Fibroblast of the conjunctiva (primary cell): ENCODE data around the gene SORL1.

Experiments
- DNase-seq: peaks from one replicate; pipeline ENCODE4 v3.0.0-alpha.2; 2010; ENCODE audit warnings: low read depth

SORL1 gene

DNA sequence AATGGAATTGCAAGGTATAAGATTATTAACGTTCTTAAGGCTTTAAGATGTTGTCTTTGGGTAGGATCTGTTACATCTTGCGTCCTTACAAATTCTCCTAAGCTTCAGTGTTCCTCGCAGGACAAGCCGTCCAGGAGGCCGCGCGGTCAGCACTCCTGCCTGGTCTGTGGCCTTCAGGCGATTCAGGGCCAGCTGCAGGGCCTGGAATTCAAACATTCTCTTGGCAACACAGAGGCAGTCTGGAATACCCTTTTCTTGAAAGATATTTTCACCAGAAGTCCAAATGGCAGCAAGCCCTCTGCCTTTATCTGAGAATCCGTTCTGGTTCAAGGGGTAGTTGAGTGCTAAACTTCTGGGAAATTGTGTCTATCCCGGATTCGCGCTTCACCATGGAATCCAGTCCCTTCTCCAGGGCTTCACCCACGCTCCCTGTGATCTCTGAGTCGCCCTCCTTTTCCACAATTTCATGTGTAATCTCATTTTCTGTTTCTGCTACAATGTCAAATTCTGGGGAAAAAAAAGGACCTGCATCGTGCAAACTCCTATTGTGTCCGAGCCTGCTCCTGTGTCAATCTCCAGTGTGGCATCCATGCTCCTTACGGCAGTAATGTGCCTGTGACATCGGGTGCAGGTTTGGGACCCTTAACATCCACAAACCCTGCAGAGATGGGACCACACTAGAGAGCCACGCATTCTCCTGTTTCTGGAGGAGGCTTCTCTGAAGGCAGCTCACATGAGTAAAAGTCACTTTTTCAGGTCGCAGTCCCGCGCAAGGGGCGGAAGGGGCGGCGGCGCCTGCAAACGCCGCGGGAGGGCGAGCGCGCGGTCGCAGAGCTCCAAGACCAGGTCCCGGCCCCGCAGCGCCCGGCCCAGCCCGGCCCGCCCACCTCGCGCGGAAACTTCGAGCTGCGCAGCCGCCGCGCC is 25.4 kb upstream of the SORL1 start:
- no peak for DNase-seq

DNA sequence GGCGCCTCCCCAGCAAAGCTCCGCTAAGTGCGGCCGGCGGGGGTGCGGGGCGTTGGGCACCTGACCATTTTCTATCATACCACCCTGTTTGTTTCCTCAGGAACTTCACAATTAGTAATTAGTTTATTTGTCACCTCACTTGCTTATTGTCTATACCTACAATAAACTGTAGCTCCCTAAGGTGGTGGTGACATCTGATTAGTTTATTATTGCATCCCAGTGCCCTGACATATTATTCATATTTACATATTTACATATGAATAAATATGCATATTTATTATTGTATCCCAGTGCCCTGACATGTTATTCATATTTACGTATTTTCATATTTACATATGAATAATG is 24.7 kb upstream of the SORL1 start:
- no peak for DNase-seq

DNA sequence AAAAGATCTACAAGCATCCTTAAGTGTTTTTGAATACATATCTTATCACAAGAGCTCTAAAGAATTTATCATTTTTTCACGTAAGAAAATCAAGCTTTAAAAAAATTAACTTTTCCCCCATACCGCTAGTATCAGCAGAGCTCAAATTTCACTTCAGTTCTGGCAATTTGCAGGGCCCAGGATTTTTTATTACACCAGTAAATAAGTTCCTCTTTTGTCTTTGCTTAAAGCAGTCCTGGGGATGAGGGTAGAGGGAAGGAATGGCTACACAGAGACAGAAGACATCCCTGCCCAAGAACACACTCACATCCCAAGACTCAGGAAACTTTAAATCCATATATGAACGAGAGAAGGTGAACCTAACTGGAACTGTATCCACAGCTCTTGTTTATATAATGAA is 22.6 kb upstream of the SORL1 start:
- no peak for DNase-seq

DNA sequence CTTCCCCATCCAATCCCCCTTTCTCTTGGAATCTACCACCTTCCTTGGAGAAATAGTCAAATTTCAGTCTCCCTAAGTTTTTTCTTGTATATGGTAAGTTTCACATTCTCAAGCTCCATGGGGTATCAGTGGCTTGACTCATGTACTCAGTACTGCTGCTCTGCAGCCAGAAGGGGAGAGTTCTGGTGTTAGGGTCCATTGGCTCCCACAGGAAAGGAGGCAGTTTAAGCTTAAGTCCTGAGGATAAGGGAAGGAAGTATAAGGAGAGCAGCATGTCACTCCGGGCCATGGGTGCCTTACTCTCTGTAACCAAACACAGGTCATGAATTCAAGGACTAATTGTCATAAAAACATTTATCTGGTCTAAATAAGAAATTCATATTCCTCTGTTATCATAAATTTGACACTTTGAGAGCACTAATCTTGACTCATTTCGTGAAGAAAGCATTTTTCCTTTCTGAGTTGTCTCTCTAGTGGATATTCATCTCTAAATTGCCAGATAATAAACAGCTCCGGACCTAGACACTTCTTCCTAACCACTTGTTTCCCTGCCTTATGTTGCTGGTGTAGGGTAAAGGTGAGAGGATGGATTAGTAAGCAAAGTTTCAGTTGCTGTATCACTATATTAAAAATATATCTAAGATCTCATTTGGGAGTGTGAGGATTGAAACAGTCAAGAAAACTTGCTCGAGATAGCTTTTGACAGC is 20.1 kb upstream of the SORL1 start:
- DNase-seq: no peak

DNA sequence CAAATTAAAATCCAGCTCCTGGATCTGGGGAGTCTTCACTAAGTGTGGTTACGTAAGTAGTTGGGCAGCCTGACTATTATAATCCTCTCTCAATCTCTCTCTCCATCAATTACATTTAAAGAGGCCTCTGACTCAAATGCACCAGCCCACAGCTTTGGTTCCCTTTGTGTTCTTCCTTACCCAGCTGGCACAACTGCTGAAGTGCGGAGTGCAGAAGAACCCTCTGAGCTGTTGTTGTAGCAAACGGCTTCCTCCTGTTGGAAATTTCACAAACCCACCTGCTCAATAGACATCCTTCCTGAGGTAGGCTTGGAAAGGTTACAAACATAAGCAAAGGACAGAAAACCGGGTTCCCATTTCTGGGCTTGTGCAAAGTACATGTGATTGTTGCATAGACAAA is 17.0 kb upstream of the SORL1 start:
- DNase-seq: no peak

DNA sequence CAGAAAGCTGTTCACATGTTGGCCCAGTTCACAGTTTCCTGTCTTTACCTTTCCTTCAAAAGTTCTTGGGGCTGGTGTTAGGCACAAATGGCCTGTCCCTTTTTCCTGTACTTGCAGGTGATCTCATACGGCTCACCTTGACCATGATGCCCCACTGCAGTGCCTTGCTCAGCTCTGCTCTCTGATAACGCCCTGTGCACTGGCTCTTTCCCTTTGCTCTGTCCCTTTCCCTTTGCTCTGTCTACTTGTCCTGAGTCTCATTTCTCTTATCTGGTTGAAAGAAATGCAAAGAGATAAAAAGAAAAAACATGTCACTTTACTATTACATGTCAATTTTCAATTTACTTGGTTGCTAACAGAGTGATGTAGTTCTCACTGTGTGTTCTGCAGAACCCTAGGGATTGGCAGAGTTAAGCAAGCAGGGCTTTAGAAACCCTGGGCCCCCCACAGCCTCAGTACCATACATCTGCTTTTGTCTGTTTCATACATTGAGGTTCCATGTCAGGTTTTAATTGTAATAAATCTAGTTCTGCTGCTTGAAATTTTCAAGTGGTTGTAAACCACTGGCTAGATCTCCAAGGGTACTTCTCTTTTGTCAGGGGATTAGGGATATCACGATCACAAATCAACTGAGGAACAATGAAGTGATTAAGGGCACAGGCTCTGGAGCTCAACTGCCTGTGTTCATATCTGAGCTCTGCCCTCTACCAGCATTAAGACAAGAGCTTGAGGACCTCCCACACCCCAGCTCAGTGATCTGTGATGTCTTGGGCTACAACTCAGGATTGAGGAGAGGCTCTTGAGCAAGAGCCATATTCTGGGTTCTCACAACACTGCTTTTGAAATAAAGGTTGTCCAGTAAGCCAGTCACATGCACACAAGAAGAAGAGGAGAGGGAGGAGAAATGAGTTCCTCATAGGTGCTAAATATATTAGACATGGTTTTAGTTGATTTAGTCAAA is 16.3 kb upstream of the SORL1 start:
- no peak for DNase-seq

DNA sequence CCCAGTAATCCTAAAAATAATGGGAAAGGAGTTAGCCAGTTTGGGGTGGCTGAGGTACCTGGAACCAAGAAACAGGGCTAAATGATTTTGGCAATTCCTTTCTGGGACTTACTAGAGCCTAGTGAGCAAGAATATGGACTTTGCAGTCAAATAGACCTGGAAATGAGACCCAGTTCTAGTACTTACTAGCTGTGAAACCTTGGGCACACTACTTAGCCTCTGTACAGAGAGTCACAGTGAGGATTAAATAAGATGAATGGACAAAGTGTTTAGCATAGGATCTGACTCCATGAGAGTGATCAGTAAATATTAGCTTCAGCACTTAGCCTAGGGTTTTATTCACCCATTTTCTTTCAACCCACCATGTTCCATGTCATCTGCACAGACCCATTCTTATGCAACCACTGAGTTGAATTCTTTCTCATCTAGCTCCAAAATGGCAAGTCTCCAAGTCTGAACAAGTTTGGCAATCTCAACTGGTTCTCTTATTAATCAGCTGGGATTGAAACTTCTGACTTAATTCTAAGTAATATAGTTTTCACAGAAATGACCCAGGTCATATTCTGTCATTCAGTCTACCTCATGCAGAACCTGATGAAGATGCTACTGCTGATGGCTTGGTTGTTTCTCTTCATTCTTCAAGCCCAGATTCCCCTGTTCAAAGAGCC is 15.0 kb upstream of the SORL1 start:
- DNase-seq: no peak

DNA sequence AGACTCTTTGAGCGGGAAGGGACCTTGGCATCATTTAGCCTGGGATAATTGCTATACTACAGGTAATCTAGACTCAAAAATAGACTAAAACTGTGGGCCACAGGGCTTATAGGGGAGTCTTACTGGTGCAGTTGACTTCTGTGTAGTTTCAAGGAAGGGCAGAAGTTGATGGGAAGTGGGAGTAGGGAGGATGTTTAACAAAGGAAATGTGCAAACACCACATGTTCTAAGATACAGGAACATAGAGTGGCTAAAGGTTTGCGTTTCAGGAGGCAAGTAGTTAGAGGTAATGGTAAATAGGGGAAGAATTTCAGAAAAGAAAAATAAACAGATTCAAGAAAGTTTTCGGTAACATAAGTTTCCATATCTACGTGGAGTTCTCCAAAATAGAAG is 14.4 kb upstream of the SORL1 start:
- DNase-seq: no peak

DNA sequence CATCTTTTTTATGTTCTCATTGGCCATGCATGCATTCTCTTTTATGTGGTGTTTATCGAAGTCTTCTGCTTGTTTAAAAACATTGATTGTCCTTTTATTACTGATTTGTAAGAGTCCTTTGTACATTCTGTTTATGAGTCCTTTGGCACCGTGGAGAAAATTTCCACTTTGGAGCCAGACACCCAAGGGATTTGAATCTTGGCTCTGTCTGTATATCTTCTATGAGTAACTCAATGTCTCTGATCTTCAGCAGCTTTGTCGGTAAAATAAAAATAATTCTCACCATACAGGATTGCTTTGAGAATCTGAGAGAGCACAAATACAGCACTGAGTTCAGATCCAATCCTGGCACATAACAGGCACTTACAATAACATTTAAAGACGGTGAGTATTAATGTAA is 12.8 kb upstream of the SORL1 start:
- DNase-seq: no peak

DNA sequence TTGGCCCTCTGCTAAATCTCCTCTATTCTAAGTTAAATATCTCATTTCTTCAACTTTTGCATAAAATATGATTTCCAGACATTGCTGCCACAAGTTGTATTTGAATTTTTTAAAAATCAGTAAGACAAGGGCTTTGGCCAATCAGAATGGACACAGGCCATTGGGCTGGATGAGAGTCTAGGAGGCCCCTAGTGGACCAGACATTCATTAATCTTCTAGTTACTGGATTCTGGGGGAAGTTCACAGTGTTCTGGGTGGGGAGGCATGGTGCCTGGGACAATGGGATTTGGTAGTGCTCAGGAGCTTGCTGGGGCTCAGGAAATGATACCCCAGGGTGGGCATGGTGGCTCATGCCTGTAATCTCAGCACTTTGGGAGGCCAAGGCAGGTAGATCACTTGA is 12.4 kb upstream of the SORL1 start:
- DNase-seq: no peak

DNA sequence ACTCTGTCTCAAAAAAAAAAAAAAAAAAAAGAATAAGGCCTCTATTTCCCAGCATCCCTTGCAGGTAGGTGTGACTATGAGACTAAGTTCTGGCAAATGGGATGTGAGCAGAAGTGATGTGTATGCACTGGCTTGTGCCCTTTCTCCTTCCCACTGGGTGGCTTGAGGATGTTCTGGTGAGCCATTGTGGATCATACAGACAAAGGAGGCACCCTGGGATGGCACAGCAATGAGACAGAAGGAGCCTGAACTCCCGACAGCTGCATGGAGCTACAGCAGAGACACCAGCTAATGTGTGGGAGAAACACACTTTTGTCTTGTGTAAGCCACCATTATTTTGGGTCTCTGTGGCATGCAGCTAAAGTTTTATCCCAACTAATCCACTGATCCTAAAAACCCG is 10.6 kb upstream of the SORL1 start:
- no peak for DNase-seq

DNA sequence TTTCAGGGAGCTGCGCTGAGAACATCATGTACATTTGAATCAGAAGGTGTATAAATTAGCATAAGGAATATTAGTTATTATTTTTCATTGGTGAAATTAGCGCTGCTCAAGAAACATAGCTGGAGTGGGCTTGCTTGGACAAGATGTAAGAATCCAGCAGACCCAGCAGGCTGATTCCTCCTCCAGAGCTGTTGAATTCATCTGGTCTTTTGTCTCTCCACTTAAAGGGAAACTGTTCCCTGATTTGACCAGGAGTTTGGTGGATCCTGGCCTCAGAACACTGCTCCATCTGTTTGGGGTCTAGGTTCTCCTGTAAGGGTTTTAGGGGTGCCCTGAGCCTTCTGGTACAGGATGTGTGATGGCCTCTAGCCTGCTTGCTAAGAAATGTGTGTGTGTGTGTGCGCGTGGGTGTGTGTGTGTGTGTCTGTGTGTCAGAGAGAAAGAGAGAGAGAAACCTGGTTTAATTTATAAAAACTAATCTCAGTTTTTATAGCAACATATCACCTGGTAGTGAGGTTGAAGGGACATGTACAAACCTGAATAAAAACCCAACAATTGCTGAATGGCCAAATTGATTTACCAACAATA is 8.3 kb upstream of the SORL1 start:
- no peak for DNase-seq

DNA sequence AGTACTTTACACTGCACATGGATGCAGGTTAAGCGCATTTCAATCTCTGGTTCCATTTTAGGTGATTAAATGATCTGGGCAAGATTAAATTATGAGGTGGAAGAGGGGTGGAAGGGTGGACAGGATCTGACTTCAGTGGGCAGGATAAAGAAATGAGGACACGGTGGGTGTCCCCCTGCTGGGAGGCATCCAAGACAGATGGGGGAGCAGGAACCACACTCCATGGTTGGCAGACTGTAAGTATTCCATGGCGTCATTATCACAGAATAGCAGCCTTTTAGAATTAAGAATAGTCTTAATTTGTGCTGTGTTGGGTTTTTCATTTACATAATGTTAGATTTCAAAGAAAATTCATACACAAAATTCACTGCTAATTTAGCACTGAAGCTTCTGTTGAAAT is 7.6 kb upstream of the SORL1 start:
- DNase-seq: no peak

DNA sequence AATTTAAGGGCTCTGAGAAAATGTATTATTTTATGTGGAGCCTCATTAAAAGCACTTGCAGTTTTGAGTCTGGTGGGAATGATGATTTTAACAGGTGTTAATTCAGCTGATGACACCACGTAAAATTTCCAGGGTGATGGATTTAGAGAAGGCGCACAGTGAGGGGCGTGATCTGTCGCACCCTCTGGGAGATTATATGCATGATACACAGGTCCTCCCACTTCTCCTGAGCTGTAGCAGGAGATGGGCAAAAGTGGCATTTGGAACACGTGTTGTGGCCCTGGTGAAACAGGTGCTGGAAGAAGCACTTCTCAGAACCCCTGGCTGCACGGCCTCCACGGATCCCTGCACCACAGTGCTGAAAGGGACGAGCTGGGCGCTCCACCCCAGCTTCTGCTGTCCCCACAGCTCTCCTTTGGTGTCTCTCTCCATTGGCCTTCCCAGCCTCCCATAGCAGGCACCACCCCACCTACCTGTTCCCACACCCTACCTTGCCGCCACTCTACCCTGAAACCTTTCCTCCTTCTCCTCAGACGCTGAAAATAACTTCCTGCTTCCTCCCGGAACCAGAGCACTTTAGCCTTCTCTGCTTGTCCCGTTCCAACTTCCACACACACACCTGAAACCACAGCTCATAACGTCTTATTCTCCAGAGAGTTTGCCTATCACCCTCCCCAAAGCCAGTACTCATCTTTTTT is 6.9 kb upstream of the SORL1 start:
- no peak for DNase-seq

DNA sequence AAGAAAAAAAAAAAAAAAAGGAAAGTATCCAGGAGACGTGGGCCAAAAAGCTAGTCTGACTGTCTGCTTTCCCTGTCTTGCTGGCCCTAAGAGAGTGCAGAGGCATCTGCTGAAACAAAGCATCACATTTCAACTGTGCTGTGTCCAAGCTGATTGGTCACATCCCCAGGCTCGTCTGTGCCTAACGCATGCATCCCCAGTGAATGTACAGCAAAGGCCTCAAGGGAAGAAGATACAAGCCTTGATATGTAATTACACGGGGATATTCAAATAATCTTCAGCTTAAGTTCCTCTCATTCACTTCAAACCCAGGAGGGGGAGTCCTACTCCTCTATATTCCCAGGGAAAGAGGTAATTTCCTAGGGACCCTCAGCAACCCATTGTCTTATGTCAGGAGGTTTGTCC is 5.4 kb upstream of the SORL1 start:
- no peak for DNase-seq

DNA sequence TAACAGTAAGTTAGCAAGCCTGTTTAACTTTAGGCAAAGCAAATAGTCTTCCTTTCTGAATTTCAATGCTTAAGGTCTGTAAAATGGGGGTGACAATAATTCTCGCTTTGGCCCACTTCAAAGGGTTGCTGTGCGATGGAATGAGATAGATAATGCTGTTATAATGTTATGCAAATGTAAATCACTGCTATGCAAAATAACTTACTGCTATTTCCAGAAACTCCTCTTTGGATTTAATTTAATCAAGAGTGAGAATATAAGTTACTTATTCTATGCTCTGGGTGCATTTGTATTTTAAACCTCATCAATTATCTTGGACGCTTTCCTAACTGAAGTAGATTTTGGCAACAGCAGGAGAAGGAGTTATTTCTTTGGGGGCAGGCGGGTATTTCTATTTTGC is 4.1 kb upstream of the SORL1 start:
- no peak for DNase-seq

DNA sequence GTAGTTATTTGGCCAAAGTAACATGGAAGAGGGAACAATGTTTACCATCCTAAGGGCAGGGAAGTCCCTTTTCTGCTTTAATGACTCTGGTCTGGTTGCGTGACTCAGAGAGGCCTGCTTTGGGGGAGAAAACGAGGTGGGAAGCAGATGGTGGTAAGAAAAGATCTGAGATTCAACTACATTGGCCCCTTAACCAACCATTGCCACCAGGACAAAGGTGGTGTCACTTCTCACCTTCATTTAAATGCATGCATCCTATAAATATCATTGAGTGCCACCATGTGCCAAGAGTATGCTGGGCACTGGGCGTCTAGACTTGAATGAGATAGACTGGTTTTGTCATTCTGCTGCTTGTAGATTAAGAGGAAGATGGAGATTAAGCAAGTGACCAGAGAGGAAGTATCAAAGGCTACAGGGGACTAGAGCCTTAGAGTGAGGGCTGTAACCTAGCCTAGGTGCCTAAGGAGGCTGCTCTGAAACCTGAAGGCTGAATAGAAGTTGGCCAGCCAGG is 3.6 kb upstream of the SORL1 start:
- no peak for DNase-seq

DNA sequence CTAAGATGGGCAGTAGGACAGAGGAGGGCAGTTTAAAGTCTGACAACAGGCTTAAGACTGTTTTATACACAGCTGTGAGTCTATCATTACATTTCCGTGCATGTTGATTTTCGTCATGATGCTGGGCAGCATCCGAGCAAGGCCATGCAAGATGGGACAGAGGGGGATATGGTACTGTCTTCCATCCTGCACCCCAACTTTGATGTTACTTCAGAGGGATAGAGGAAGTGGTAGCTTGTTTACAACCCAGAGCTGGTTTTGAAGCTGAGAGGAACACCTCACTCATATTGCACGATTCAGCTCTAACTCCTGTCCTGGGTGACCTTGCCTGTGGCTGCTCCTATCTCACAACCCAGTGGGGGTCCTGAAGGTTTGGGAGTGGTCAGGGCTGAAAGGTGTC is 3.0 kb upstream of the SORL1 start:
- DNase-seq: no peak

DNA sequence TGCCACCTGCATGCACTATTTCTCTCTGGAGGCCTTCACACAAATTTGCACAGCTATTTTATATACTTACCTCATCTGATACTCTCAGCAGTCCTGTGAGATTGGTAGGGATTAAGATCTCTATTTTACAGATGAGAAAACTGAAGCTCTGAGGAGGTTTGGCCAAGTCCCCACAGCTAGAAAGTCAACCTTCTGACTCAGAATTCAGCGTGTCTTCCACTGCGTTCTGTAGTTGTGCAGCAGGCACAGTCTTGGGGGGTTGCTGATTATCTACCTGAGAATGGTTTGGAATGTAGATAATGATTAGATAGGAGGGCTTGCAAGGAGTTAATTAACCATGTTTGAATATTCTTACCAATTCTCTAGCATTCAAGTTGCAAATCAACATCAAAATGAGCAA is 2.5 kb upstream of the SORL1 start:
- no peak for DNase-seq

DNA sequence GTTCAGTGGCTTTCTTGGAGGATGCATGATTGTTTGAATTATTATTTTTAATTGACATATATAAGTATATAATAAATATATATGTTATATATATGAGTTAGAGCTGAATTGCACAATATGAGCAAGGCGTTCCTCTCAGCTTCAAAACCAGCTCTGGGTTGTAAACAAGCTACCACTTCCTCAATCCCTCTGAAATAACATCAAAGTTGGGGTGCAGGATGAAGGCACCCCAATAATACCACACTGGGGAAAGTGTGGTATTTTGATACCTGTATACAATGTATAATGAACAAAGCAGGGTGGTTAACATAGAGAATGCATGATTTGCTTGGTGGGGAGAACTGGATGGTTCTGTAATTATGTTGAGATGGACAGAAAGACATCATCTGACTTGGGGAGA is 1.7 kb upstream of the SORL1 start:
- no peak for DNase-seq
